BE2C (cell line): Measurements from ENCODE around the gene MOG.

ENCODE experiments used
- DNase-seq: peaks from one replicate; pipeline ENCODE4 v3.0.0-alpha.2; 2020
- H3K27me3 ChIP-seq: fragments of 250-450 bp; sonication (Bioruptor Pico); 2 replicates; pipeline ENCODE4 v1.5.1; 2020; ENCODE audit warnings: mild to moderate bottlenecking
- H3K36me3 ChIP-seq: fragments of 250-450 bp; sonication (Bioruptor Pico); 2 replicates; pipeline ENCODE4 v1.5.1; 2020; ENCODE audit warnings: mild to moderate bottlenecking
- H3K4me1 ChIP-seq: fragments of 250-450 bp; sonication (Bioruptor Pico); 2 replicates; pipeline ENCODE4 v1.5.1; 2020
- H3K4me3 ChIP-seq: 2 replicates; pipeline ENCODE4 v1.5.1; 2011; ENCODE audit warnings: low read depth, low read length
- H3K9me3 ChIP-seq: fragments of 250-450 bp; sonication (Bioruptor Pico); 2 replicates; pipeline ENCODE4 v1.5.1; 2020
- TF ChIP-seq, protein P1 (sequence below): IDR thresholded peaks from 2 replicates; pipeline ENCODE4 v1.5.1; 2012; ENCODE audit warnings: mild to moderate bottlenecking, low read depth, low read length

The MOG gene

GRCh38 chr6:29678114-29678513 lies 21.2 kb downstream of the MOG start:
- Histone ChIP-seq H3K4me3 (no peak overlapping the region), H3K36me3 (no peaks in the 10 kb centered on the region), H3K27me3 (no peaks in the 10 kb centered on the region), H3K4me1 (no peaks in the 10 kb centered on the region), H3K9me3 (no peaks in the 10 kb centered on the region)
- TF ChIP-seq, protein P1, sequence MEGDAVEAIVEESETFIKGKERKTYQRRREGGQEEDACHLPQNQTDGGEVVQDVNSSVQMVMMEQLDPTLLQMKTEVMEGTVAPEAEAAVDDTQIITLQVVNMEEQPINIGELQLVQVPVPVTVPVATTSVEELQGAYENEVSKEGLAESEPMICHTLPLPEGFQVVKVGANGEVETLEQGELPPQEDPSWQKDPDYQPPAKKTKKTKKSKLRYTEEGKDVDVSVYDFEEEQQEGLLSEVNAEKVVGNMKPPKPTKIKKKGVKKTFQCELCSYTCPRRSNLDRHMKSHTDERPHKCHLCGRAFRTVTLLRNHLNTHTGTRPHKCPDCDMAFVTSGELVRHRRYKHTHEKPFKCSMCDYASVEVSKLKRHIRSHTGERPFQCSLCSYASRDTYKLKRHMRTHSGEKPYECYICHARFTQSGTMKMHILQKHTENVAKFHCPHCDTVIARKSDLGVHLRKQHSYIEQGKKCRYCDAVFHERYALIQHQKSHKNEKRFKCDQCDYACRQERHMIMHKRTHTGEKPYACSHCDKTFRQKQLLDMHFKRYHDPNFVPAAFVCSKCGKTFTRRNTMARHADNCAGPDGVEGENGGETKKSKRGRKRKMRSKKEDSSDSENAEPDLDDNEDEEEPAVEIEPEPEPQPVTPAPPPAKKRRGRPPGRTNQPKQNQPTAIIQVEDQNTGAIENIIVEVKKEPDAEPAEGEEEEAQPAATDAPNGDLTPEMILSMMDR, result no peak
- DNase-seq, result no peak

DNA sequence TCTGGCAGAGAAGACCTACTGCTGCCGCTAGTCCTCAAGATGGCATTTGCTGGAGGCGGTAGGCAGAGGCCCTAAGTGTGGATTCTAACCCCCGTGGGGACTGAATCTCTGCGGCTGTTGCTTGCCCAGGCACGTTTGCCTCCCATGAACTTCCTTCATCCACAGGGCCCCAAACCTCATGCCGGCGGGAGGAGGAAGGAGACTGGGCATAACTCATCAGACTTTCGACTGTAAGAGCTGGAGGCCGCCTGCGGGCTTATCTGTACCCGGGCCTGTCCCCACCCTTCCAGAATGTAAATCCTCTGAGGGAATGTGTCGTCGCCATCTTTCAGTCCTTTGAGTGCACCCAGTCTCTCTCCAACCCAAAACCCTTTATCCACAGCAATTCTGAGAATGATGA lies 23.1 kb downstream of the MOG start:
- Histone ChIP-seq H3K9me3 (no peaks in the 10 kb centered on the region), H3K4me3 (no peak overlapping the region), H3K4me1 (no peaks in the 10 kb centered on the region), H3K27me3 (no peaks in the 10 kb centered on the region), H3K36me3 (no peaks in the 10 kb centered on the region)
- TF ChIP-seq, protein P1, result no peak
- no peak for DNase-seq

- no peak for DNase-seq
- TF ChIP-seq, protein P1, result no peak
- H3K27me3 ChIP-seq, result no peaks in the 10 kb centered on the region
- no peaks in the 10 kb centered on the region for H3K36me3 ChIP-seq
- no peaks in the 10 kb centered on the region for H3K9me3 ChIP-seq
- no peaks in the 10 kb centered on the region for H3K4me1 ChIP-seq
- no peak overlapping the region for H3K4me3 ChIP-seq
Measured at GRCh38 chr6:29680416-29680815, 23.5 kb downstream of the MOG start.

DNA sequence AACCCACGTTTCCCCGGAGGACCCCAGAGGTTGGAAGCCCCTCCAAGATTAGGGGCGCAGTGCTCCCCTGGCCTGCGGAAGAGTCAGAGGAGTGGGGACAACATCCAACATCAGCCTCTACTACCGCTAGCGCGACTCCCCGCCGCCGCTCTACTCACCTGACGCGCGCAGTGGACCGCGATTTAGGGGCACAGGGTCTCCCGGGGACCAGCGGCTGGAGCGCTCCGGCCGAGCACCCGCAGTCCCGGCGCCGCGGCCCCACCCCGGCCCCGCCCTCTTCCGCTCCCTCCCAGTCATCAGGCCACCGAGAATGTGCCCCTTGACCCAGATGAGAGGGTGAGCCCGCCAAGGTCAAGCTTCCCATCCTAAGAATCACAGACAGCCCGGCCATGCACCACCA lies 24.0 kb downstream of the MOG start, which contains the start of gene ZFP57:
Gene ZFP57, minus strand, starts transcription at position 249 of the 400 bp plus-strand sequence. CDS start 4,149 bp downstream, outside the sequence.
- no peak within 1 kb of the TSS for H3K4me3 ChIP-seq
- DNase-seq, result no peak
- H3K36me3 ChIP-seq, result no peaks in the 10 kb centered on the region
- no peaks in the 10 kb centered on the region for H3K9me3 ChIP-seq
- TF ChIP-seq, protein P1, result no peak
- H3K27me3 ChIP-seq, result peaks cover 4% of the 10 kb centered on the region; the same call in 1 of the 2 replicates
- H3K4me1 ChIP-seq, result no peaks in the 10 kb centered on the region

- H3K27me3 ChIP-seq, result peaks cover 4% of the 10 kb centered on the region; the same call in 1 of the 2 replicates
- no peaks in the 10 kb centered on the region for H3K36me3 ChIP-seq
- no peaks in the 10 kb centered on the region for H3K4me1 ChIP-seq
- no peak overlapping the region for H3K4me3 ChIP-seq
- DNase-seq, result no peak
- TF ChIP-seq, protein P1, result no peak
- no peaks in the 10 kb centered on the region for H3K9me3 ChIP-seq
Measured at GRCh38 chr6:29681811-29682210, 24.9 kb downstream of the MOG start.

DNA sequence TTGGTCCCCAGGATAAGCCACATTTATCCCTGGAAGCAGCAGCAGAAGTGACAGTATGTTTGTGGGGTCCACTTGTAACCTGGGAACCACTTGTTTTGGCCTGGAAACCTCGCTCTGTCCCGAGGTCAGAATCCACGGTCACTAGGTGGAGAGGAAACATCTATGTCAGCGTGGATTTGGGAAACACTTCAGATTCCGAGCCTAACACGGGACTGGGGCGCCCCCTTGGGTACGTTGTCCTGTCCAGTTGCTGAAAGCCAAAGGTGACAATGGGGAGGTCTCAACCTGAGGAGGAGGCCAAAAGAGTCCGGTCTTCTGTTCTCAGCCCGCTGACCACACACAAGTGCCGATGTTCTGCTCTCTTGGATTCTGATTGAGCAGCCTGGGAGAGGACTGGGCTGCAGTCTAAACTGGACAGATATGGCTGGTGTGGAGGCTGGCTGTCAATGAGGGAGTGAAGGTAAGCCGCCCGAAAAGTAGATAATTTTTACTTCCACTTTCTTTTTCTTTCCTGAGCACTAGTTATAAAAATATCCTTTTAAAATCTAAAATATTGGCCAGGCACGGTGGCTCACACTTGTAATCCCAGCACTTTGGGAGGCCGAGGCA lies 28.9 kb downstream of the MOG start:
- no peak overlapping the region for H3K4me3 ChIP-seq
- peaks cover 4% of the 10 kb centered on the region; the same call in 1 of the 2 replicates for H3K27me3 ChIP-seq
- H3K9me3 ChIP-seq, result no peaks in the 10 kb centered on the region
- no peak for DNase-seq
- TF ChIP-seq, protein P1, result no peak
- H3K4me1 ChIP-seq, result no peaks in the 10 kb centered on the region
- no peaks in the 10 kb centered on the region for H3K36me3 ChIP-seq
